ENCODE measurements around the gene PIP4K2A.
A peak's percentile ranks its signal among the peaks of the same experiment; 100 is the strongest.
"Not testable (repeated sequence)": the region's sequence is repeated elsewhere in the genome, so short reads cannot be mapped to it uniquely, and the experiment has no call there.

Gene PIP4K2A

GRCh38 chr10:22514414-22514758 lies 200.0 kb downstream of the PIP4K2A start:
- not testable (repeated sequence) for DNase-seq (ENCODE audit: low spot score)

DNA sequence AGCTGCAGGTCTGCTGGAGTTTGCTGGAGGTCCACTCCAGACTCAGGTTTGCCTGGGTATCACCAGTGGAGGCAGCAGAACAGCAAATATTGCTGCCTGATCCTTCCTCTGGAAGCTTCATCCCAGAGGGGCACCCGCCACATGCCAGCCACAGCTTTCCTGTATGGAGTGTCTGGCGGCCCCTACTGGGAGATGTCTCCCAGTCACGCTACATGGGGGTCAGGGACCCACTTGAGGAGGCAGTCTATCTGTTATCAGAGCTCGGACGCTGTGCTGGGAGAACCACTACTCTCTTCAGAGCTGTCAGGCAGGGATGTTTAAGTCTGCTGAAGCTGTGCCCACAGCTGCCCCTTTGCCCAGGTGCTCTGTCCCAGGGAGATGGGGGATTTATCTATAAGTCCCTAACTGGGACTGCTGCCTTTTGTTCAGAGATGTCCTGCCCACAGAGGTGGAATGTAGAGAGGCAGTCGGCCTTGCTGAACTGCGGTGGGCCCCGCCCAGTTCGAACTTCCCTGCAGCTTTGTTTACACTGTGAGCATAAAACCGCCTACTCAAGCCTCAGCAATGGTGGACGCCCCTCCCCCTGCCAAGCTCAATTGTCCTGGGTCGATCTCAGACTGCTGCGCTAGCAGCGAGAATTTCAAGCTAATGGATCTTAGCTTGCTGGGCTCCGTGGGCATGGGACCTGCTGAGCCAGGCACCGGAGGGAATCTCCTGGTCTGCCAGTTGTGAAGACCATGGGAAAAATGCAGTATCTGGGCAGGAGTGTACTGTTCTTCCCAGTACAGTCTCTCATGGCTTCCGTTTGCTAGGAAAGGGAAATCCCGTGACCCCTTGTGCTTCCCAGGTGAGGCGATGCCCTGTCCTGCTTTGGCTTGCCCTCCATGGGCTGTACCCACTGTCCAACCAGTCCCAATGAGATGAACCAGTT lies 200.6 kb downstream of the PIP4K2A start:
- peak; percentile 66 for DNase-seq (ENCODE audit: low spot score)

GRCh38 chr10:22512015-22512414 lies 202.4 kb downstream of the PIP4K2A start:
- not testable (repeated sequence) for DNase-seq (ENCODE audit: low spot score)

GRCh38 chr10:22508214-22508613 lies 206.2 kb downstream of the PIP4K2A start:
- DNase-seq (ENCODE audit: low spot score) = not testable (repeated sequence)

DNA sequence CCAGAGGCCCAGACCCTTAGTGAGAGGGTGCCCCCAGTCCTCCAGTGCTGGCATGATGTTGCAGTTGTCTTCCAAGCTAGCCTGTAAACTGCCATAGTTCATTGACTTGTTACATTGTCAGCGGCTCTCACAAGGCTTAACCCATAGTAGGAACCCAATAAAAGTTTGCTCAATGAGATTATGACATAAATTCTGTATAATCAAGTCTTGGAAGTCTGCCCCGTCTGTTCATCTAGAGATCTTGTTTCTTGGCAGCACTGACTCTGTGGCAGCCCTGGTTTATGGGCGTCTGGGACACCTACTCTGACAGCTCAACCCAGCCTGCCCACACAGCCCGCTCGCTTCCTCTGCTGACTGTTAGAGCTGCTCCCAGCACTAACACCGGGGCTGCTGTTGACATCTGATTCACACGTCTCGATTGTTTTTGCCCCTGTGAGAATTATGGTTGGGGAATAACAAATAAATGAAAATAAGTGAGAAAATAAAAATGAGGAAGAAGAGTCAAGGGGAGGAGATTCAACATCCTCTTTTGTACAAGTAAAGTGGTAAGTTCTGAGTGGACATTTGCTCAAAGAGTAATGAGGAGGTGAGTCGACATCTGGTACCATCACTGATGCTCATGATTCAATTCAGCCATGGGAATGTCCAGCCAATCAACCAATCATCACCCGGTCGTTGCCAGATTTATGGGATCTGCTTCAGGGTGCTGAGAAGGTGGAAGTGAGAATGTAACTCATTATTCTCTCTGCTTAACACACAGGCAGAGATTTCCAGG lies 208.3 kb downstream of the PIP4K2A start:
- DNase-seq (ENCODE audit: low spot score) = no peak

- no peak for DNase-seq (ENCODE audit: low spot score)
Measured at GRCh38 chr10:22504766-22505165, 209.6 kb downstream of the PIP4K2A start.

GRCh38 chr10:22503315-22504088 lies 210.9 kb downstream of the PIP4K2A start:
- peak; percentile 35 for DNase-seq (ENCODE audit: low spot score)

DNA sequence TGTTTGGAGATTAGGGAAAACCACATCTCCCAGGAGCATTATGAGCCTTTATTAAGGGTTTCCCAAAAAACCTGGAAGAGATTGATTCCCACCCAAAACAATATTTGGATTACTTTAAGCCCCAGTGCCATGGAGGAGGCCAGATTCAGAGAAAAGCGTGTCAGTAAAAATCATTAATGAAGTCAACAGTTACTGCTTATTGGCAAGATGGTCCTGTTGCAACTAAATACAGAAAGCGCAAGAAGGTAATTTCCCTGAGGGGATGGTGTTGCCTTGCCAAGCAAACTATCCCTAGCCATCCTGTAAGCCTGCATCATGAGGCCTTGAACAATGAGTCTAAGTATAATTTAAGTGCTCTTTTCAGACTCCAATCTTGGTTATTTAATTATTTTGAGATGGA lies 212.5 kb downstream of the PIP4K2A start:
- no peak for DNase-seq (ENCODE audit: low spot score)

- no peak for DNase-seq (ENCODE audit: low spot score)
Measured at GRCh38 chr10:22501413-22501812, 213.0 kb downstream of the PIP4K2A start.

DNA sequence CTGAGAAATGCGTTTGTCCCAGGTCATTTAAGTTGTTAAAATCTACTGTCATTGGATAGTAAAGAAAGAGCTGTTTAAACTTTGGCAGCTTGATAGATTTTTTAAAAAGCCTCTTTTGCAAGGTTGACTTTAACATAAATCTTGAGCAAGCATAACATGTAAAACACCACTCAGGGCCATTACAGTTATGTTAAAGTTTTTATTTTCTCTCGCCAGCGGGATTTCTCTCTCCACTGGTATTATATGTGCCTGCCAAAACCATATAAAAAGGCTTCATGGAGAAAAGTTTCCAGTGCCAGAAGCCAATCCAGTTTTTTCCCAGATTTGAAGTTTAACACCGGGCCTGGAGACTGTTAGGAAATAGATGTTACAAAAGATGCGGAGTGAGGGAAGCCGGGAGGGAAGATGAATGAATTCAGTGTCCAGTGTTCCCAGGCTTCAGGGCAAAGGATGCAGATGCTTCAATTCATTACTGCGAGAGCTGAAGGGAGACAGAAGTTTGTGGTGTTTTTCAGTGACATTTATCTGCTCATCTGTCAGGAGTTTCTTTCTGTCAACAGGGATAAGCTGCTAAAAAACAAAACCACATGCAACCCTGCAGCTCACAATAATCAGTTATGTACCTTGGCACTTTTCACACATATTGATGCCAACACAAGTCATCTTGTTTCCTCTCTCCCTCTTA lies 213.6 kb downstream of the PIP4K2A start:
- DNase-seq (ENCODE audit: low spot score) = no peak

GRCh38 chr10:22499973-22500372 lies 214.4 kb downstream of the PIP4K2A start:
- DNase-seq (ENCODE audit: low spot score) = not testable (repeated sequence)

DNA sequence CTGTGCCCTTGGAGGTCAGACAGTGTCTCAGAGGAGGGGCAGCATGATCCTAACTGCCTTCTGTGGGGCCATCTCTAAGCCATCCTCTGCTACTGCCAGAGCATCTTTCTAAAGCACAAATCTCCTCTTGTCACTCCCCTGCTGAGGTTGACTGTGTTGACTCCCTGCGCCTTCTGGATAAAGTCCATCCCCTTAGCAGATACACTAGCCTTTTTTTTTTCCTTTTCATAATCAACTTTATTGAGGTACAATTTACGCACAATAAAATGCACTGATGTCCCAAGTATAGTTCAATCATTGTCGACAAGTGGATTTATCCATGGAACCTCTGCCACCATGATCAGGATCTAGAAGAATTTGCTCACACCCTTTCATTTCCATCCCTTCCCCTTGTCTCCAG lies 219.0 kb downstream of the PIP4K2A start:
- DNase-seq (ENCODE audit: low spot score) = no peak

DNA sequence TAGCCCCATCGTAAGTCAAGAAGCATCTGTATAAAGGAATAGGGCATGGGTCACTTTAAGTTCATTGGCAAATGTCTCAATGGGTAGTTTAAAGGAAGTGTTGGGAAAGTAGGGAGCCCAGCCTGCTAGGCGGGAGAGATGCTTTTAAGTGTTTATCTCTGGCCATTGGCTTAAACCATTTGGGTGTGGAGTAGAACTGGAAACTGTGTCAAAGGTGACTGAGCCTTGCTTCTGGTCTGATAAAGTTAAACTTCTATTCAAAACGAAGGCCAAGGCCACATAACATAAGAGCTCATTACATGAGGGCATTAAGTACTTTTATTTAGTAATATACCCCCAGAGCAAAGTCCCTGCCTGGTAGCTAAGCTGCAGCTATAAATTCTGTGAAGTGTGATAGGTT lies 220.4 kb downstream of the PIP4K2A start:
- DNase-seq (ENCODE audit: low spot score) = no peak

- no peak for DNase-seq (ENCODE audit: low spot score)
Measured at GRCh38 chr10:22491931-22492615, 222.3 kb downstream of the PIP4K2A start.

GRCh38 chr10:22491480-22491879 lies 222.9 kb downstream of the PIP4K2A start:
- peak; percentile 15 for DNase-seq (ENCODE audit: low spot score)

DNA sequence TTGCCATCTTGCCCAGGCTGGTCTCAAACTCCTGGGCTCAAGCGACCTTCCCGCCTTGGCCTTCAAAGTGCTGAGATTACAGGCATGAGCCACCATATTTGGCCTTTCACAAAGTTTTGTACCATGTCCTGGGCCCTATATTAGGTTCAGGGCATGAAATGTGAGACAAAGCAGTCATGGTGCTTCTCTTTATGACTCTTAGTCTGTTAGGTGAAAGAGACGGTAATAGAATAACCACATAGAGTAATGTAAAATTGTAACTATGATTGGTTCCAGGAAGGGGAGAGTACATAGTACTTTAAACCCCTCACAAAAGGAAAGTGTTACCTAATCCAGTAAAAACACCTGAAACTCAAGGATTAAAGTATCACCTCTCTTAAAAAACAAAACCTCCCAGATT lies 224.4 kb downstream of the PIP4K2A start:
- DNase-seq (ENCODE audit: low spot score) = no peak

DNA sequence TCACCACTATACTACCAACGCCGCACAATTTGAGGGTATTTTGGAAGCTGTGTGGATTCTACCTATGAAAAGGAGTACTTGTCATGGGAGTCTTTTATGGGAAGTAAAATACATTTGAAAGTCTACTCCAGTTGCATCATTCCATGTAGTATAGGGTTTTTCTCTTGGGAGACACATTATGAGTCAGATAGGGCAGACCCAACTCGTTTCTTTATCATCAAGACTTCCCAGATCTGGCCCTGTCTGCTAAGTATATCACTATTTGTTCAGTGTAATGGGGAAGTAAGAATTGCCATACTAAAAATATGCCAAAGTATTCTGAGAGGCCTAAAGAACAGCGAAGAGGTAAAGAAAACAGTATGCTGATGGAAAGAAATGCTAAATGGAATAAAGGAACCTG lies 224.9 kb downstream of the PIP4K2A start:
- DNase-seq (ENCODE audit: low spot score) = no peak

DNA sequence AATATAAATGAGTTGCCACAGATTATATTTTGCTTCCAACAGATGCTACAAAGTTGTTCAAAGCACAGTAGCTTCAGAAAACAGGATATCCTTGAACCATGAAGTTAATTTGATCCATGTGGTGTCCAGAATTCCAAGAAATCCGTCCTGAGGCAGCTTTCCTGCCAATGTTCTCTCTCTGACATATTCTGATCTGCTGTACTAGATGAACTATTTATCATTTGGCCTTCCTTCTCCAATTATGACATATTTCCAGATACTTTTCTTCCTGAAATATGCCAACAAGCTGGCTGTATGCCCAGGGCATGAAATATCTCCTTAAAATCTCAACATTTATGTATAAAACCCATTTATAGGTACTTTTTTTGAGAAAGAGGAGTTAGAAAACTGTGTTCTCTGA lies 227.9 kb downstream of the PIP4K2A start:
- DNase-seq (ENCODE audit: low spot score) = no peak

Data from kidney tubule cell (primary cell).